Activated CD4-positive, alpha-beta T cell treated with anti-CD3 and anti-CD28 coated beads, Interleukin-2, Interleukin-4, amounts not matched to agents 100 ng/mL and 50 ng/mL, durations not matched to agents 16 hours and 8 hours (primary cell): ENCODE measurements around the gene CHRM3.
"Not testable (repeated sequence)": the region's sequence is repeated elsewhere in the genome, so short reads cannot be mapped to it uniquely, and the experiment has no call there.

Experiments
- DNase-seq: peaks from one replicate; pipeline ENCODE4 v3.0.0-alpha.2; 2020; ENCODE audit warnings: low spot score

Gene CHRM3

DNA sequence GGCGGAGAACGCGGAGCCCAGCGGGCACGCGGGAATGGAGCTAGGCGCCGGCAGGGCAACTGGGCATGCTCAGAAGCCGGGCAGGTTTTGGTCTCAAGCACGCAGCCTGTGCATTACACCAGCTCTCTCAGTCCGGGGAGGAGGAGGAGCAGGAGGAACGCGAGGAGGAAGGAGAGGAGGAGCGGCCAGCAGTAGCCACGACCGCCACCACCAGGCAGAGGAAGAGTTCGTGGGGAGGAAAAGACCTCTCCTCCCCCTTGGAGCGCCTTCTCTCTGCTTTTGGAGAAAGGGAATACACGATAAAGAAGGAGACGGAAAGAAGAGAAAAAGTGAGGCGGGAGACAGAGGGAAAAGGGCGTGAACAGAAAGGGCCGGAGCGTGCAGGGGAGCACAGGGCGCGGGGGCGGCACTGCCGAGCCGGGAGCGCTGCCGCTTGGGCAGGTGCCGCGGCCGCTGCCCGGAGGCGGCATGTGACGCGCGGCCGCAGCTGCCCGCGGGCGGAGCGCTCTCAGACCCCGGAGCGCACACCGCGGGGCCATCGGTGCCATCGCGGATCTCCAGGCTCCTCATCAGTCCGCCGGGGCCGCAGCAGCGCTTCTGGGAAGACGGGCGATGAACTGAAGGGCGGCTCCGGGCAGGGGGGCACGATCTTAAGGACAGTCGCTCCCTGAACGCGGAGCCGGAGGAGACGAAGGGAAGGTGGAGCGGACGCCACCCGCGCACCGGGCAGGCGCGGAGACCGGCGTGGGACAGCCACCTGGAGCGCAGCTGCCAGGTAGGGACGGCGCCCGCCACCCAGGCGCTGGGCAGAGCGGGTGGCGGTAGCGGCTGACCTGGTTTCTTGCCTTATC, at the start of gene CHRM3:
Gene CHRM3 (plus strand): TSS at position 116 of the 851 bp plus-strand sequence. CDS start 520,884 bp downstream, outside the sequence.
- DNase-seq = peak; percentile 33

DNA sequence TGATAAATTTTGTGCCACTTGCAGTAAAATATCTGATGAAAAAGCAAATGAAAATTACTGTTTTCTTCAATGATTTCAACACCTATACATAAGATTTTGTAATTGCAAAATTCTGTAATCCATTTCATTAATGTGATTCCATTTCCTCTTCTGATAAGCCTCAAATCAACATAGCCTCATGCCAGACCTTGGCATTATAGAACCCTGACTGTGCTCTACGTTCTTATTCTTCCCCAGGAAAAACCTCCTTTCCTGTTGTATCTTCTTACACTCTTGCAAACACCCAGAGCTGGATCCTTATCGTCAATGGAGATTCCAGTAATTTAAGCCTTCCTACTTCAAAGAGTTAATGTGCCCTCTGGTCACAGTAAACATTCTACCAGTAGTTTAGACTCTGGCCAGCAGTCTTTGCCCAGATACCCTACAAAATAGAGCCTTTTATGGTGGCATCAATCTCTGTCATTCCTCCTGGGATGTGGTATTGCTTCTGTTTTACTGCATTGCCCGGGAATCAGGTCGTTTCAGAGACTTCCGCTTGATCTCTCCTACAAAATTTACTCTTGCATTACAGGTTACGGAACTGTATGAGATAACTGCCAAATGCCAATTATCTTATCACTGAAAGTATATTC, 48.5 kb upstream of the CHRM3 start:
- no peak for DNase-seq

DNA sequence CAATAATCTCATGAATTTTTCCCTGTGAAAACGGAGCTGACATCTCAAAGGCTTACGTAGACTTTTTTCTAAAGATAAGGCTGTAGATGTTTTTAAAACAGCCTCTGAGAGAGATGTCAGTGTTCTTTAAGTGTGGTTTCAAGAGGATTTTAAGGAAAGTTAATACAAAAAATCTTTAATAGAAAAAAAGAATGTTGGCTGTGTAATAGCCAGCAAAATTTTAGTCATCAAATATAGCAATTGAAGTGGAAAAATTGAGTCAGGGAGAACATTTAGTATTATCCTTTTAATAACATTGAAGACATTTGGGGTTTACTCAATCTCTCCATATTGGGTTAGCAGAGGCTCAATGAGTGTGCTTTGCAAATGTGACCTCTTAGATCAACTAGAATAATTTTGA, 38.6 kb upstream of the CHRM3 start:
- DNase-seq = no peak

DNA sequence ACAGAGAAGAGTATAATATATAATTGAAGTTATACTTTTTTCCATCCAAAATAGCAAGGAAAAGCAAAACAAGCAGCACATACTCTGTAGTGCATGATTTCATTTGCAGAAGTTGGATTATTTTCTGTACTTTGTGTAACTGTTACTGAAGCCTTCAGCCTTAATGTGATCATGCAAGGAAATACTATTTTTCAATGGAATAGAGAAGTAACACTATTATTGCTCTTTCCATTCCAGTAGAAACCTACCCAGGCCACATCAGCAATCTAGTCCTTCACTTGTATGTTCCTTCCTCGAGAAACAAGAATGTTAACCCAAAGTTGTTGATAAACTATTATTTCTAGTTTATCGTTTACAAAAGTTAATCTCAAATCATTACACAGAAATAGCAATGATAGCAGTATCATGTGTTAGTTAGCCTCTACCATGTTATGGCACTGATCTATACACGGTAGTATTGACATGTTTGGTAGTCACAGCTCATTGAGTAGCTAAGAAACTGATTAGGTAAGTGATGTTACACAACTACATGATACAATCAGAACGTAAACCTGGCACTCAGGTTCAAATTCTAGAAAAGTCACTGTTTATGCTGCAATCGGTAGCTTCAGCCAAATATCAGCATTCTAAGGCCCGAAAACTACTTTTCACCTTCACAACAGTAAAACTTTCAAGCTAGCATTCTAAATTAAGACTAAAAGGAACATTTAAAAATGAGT, 37.6 kb upstream of the CHRM3 start:
- DNase-seq = no peak

DNA sequence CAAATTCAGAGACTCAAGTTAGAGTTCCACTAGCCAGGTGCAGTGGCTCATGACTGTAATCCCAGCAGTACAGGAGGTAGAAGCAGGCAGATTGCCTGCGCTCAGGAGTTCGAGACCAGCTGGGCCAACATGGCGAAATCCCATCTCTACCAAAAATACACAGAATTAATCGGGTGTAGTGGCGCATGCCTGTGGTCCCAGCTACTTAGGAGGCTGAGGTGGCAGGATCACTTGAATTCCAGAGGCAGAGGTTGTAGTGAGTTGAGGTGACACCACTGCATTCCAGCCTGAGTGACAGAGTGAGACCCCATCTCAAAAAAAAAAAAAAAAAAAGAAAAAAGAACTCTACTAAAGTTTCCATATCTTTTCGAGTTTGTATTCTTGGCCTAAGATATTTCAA, 36.7 kb upstream of the CHRM3 start:
- DNase-seq = no peak

DNA sequence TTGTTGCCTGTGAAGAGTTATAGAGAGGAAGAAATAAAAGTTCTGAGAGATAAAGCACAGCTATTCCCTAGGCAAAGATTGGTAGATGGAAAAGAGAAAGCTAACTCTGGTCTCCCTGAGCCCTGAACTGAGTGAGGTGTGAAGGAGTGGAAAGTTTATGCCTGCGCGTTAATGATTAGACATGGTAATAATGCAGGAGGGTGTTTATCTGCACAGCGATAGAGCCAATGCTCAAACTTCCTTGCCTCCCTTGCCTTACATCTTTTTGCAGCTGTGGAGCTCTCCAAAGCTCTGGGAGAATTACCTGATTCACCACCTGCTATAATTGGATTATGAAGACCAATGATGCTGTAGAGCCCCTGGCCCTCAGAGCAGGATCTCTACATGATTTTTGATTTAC, 32.8 kb upstream of the CHRM3 start:
- DNase-seq = no peak

DNA sequence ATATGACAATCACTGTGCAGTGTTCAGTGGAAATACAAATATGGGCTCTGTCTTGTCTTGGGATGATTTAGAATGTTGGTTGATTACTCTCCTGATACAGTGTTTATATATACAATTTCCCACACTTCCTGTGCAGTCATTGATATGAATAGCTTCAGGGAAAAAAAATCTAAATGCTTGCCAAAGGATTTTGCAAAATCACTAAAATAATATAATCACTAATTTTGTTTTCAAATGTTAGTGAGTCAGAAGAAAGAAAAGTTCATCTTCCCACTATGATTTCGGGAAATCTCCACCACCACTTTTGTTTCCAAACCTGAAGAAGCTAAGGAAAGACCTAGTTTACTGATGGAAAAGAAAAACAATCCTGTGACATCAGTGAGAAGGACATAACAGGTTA, 32.1 kb upstream of the CHRM3 start:
- DNase-seq = no peak

DNA sequence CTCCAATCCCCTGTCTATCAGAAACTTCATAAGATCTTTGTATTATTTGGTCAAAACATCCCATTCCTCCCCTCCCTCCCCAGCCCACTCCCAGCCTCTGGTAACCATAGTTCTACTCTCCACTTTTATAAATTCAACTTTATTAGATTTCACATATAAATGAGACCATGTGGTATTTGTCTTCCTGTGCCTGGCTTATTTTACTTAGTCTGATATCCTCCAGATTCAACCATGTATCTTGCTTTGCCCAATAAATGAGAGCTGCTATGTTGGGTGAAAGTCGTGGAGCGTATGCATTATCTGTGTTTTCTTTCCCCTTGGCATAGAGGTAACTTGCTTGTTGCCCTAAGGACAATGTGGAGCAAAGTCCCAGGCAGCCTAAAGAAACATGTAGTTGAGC, 28.5 kb upstream of the CHRM3 start:
- DNase-seq = no peak

DNA sequence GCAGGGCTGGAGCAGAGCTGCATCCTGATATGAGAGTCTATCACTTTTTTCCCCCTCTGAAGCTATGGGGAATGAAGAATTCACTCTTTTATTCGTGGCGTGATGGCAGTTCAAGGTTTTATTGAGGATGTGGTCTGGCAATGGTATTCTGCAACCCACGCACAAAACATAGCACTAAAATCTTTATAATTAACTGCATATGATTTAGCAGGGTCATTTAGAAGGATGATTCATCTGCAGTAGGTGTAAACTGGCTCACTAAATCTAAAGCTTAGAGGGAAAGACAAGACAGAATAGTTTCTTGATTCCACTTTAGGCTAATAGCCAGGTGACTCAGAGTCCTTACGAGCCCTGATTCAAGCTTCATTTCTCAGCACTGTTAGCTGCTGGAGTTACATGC, 25.0 kb upstream of the CHRM3 start:
- DNase-seq = no peak

DNA sequence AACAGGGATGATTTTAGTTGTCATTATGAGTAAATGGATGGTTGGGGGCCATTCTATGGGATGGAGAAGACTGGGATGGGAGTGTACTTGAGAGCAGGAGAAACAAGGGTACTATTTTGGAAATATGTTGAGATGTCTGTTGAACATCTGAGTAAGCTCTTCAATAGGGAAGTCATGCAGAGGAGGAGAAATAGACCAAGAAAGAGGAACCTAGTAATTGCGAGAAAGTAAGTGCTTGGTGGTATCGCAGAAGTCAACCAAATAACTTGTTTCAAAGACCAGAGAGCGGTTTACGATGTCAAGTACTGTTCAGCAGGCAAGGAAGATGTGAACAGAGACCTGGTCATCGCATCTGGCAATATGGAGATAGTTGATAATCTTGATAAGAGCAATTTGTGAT, 22.4 kb upstream of the CHRM3 start:
- no peak for DNase-seq

DNA sequence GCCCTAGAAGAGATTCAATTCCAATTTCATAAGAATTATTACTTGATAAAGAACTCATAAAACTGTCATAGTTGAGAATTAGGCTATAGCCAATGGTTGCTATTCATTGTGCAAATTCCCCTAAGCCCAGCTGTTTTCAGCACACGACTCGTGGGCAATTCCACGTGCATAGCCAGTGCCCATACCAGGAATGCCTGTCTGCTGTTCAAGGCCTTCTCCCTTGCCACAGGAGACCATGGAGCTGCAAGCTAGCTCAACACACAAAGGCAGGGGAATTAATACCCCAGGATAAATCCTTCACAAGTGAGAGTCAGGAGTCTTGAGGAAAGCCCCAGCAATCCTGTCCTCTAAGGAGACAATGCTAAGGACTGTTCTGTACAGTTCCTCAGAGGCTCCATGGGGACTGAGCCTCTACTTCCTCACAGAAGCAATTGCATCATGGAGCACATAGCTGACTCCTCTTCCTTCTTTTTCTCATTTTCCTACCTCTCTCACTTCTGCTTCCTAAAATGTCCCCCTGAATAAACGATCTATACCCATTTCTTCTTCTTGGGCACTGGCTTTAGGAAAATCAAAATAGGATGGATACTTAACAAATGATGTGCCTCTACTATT, 19.1 kb upstream of the CHRM3 start:
- DNase-seq = no peak

DNA sequence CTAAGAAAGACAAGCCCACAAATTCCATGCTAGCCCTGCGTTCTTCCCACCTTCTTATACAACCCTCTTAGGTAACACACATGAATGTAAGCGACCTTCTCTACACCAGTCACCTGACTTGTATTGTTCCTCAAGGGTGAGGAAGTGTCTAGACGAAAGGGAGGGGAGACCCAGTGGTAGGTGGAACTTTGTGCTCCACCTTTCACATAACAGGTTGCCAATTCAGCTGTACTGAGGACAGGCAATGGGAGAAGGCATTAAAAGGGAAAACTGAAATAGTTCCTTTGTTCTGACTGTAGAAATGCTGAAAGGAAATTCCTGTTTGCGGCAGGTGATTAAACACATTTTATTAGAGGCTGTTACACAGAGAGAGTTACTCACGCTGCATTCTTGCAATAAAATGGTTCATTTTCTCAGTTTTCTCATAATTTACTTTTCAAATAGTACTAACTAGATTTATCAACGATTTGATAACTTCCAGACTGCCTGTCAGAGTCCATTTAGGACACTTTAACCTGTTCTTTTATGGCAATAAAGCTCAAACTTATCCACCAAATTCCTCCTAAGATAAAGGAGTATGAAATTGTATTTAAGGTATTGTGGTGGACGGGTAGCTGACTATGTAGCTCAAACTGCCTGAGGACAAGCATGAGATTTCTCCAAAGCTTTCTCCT, 17.8 kb upstream of the CHRM3 start:
- no peak for DNase-seq

DNA sequence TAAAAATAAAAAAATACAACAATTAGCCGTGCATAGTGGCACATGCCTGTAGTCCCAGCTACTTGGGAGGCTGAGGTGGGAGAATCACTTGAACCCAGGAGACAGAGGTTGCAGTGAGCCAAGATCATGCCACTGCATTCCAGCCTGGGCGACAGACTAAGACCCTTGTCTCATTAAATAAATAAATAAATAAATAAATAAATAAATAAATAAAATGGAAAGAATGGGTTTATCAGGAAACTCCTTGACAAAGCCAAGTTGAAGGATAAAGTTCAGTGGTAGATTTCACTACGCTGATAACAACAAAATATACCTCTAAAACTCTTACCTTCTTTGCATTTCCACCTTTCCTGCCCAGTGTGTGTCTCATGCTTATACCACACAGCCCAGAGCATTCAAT, 15.5 kb upstream of the CHRM3 start:
- DNase-seq = not testable (repeated sequence)

DNA sequence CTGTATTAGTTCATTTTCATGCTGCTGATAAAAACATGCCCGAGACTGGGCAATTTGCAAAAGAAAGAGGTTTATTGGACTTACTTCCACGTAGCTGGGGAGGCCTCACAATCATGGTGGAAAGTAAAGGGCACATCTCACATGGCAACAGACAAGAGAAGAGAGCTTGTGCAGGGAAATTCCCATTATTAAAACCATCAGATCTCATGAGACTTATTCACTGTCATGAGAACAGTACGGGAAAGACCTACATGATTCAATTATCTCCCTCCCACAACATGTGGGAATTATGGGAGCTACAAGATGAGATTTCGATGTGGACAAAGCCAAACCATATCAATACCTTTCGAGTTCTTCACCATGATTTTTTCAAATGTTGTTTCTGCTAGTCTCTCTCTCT, 3.7 kb upstream of the CHRM3 start:
- no peak for DNase-seq

DNA sequence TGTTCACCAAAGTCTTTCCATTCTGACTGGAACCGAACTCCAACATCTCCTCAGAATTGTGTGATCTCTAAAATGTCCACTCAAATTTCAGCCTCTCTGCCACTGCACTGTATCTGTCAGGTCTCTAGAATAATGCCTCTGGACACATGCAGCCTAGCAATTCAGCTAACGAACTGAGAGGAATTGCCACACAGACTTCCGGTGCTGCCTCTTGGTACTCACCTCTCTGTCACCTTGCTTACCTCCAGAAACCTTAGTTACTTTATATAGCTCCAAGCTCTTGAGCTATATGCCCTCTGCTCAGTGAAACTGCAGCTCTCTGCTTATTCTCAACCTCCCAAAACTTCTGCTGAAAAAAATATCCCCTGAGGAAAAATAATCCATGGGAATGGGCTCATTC, 2.7 kb upstream of the CHRM3 start:
- no peak for DNase-seq

DNA sequence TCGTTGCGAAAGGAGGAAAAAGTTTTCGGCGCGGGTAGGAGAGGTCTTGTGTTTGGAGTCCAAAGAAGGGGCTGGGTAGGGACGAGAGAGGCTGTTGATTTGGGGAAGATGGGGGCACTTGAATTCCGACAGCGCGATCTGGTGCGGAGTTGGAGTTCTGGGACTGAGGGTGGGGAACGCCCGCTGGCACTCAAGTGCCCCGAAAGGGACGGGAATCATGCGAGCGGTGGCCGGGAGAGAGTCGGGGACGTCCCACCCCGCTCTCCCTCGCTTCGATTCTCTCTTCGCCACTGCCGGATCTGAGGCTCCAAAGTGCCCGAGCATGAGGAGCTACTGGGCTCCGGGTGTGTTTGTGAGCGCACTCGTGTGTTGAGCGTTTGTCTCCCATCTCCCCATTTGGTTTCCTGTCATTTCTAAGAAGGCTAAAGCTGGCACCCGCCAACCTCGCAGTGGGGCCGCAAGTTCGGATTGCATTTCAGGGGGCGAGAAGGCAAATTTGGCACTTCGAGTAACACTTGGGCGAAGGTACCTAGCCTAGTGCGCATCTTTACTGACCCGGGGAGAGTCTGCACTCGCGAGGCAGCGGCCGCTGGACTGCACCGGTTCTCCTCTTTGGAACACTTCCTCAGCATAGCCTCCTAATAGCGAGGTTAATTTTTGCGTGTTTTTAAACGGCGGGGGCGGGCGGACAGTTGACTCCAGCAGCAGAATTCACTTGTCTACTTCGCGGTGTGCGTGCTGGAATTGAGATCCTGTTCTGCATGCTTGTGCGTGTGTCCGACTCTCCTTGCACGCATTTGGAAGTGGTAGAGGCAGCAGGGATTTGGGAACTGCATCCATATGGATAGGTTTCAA, 1.2 kb downstream of the CHRM3 start:
- DNase-seq = no peak

DNA sequence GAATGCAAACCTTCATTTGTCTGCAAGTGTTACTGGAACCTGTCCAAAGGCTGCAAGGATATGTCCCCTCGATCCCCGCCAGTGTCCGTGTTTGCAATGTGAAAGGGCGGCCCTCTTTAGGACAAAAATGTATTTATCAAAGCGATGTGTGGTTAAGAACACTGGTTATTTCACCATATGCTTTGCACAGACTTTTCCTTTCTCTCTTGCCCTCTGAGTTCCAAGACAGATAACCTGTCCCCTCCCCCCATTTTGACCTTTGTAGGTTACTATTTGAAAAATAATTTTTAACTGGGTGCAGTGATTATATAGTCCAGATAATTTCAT, 1.8 kb downstream of the CHRM3 start:
- no peak for DNase-seq

DNA sequence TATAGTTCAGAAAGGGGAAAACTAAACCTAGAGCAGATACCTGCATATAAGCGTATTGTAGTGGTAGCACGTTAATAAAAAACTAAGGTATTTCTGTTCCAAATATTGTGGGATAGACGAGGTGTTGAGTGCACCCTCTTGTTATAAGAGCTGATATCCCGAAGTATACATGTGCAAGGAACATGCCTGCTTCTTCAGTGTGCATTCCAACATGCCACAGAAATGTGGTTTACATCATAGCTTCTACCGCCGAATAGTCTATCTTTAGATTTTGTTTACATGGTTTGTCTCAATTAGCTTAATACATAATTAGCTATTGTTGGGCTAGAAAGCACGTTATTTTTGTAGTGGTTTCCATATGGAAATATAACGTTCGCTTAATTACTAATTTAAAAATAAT, 2.2 kb downstream of the CHRM3 start:
- no peak for DNase-seq

DNA sequence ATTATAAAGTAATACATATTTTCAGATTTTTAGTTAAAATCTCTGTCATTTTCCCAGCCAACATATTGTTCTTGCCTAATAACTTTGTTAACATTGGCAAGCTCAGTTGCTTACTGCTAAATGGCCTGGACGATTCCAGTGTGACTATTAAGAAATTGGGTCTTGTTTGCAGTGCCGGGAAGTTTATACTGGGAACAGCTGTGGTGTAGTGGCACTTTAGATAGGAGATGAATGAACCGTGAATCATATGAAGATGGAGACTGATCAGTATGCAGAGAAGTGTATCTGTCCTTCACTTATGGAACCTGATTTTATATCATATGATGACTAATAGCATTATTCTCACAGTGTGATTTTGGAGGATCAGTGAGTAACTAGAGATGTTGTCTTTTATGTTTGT, 3.3 kb downstream of the CHRM3 start:
- DNase-seq = no peak

DNA sequence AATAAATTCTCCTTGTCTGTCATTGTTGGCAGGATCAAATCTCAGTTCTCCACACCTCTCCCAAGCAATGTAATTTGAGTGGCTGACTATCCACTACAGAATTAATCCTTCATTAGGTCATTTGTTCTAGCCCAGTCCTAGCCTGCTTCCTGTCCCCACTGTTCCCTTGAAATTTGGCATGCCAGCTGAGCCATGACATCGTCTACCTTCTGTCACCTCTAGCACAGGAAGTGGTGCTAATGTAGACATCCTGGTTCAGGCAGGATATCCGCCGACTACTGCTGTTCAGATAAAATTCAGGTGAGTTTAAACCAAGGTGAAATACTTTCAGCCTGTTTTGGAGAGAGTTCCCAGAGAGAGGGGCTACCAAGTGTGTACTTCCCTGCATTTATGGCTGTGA, 5.9 kb downstream of the CHRM3 start:
- no peak for DNase-seq

DNA sequence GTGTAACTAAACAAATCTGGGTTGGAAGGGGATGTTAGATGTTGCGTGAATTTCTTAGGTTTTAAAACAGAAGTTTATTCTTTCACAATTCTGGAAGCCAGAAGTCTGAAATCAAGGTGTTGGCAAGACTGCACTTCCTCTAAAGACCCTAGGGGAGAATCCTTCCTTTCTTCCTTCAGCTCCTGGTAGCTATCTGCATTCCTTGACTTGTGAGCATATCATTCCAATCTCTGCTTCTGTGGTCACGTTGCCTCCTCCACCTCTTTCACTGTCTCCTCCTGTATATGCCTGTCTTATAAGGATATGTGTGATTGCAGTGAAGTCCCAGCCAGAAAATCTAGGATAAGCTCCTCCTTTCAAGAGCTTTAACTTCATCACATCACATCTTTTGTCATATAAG, 7.7 kb downstream of the CHRM3 start:
- DNase-seq = no peak
